Activated CD4-positive, alpha-beta T cell treated with anti-CD3 and anti-CD28 coated beads, Interleukin-2, amount 50 U/mL, for 4 hours (primary cell): Measurements from ENCODE around the gene NDUFA8.

Experiments
- DNase-seq, 2 experiments: peaks; one replicate each; pipeline ENCODE4 v3.0.0-alpha.2; 2020

The NDUFA8 gene

GRCh38 chr9:122095010-122095767 lies 64.4 kb downstream of the NDUFA8 start:
- DNase-seq, result peak; percentile 39 to 44
